ENCODE results near the gene MCC.

The MCC gene

DNA sequence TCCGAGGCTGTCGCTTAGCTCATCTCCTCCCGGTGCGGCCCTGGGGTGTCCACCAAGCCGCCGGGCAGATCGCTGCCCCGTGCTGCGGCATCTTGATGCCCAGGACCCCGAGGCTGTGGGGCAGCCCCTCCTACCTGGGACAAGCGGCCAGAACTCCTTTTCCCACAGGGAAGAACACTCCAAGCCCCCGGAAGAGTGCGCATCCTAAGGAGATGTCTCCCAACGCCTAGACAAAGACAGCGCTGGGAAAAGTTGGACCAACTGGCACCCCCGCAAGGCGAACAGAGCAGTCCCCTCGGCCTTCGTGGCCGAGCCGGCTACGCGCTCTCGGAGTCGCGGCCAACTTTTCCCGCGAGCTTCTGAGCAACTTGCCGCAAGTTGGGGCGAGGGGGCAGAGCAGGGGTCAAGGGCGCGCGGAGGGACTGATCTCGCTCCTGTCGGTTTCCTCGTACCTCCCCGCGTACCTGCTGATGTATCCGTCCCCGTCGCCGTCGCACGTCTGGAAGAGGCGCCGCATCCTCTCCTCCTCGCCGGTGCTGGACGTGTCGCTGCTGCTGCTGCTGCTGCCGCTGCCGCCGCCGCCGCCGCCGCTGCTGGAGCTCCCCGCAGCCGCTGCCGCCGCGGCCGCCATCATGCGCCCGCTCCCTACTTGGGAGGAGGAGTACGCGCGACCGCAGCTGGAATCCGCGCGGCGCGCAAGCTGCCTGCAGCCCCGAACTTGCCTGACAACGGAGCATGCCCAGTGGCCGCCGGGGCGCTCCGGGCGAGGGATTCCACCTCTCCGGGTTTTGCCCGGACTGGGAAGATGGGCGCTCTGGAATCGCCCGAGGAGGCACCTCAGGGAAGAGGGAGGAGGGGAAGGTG is at the start of gene MCC:
MCC (minus strand) TSS at position 673 of the 864 bp plus-strand sequence.
- peak; percentile 62 for DNase-seq (ENCODE audit: low spot score)

- no peak for DNase-seq (ENCODE audit: low spot score)
Measured at GRCh38 chr5:113531481-113532159, 43.4 kb upstream of the MCC start.

- no peak for DNase-seq (ENCODE audit: low spot score)
Measured at GRCh38 chr5:113527746-113528145, 39.5 kb upstream of the MCC start.

DNA sequence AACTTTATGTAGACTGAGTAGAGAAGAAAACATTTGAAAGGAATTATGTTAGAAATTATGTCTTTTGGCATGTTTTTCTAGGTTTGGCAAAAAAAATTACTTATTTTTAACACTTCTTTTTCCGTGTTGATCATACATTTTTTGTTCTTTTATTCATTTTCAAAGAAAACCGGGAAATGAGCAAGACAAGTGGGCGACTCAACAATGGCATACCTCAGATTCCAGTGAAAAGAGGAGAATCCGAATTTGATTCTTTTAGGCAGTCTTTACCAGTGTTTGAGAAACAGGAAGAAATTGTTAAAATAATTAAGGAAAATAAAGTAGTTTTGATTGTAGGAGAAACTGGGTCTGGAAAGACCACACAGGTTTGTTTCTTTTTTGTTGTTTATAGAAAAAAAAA is 38.2 kb upstream of the MCC start:
- DNase-seq (ENCODE audit: low spot score) = no peak

GRCh38 chr5:113524927-113525326 is 36.7 kb upstream of the MCC start:
- DNase-seq (ENCODE audit: low spot score) = no peak

DNA sequence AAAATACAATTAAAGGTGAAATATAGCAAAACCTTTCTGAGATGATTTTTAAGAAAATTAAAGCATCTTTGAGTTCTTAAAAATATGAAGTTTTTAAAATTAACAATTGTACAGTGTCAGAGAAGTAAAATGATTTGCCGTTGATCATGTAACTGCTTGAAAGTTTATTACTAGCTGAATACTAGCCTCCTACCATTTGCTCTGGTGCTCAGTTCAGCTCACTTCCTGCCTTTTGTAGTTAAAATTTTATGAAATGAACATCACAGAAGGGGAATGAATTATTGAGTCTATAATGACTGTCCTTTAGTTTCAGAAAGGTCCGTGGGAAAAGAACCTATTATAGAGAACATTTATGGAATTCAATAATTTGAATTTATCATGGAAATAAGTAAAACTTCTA is 34.9 kb upstream of the MCC start:
- DNase-seq (ENCODE audit: low spot score) = no peak

DNA sequence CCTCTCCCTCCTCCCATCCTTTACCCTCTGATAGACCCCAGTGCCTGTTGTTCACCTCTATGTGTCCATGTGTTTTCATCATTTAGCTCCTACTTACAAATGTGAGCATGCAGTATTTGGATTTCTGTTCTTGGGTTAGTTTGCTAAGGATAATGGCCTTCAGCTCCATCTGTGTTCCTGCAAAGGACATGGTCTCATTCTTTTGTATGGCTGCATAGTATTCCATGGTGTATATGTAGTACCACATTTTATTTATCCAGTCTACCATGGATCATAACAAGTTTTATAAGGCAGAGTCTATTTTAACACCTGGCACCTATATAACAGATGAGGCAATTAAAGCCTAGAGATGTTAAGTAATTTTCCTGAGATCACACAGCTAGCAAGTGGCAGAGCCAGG is 32.6 kb upstream of the MCC start:
- DNase-seq (ENCODE audit: low spot score) = no peak

GRCh38 chr5:113520429-113520828 is 32.2 kb upstream of the MCC start:
- DNase-seq (ENCODE audit: low spot score) = no peak

DNA sequence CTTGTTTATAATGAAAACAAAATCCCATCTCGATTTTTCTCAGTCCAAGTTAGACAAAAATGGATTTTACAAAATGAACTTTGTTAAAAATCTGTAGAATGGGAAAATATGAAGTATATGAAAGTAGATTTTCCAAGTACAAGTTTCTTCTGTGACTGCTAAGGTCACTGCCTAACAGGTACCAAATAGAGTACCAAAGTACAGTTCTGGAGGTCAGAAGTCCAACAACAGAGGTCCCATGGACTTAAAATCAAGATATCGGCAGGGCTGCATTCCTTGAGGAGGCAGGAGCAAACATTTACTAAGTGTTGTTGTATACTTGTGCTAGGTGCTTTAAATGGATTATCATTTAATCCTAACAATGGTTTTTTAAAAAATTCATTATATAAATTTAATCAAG is 31.2 kb upstream of the MCC start:
- no peak for DNase-seq (ENCODE audit: low spot score)

DNA sequence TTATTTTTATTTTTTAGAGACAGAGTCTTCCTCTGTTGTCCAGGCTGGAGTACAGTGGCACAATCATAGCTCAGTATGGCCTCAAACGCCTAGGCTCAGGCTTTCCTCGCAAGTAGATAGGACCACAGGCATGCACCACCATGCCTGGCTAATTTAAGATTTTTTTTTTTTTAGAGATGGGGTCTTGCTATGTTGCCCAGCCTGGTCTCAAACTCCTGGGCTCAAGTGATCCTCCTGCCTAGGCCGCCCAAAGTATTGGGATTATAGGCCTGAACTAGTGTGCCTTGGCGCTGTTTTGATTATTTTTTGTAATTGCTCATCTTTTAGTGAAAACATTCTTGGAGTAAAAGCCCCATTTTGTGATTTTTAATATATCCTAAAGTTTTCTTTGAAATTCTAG is 30.6 kb upstream of the MCC start:
- DNase-seq (ENCODE audit: low spot score) = no peak

DNA sequence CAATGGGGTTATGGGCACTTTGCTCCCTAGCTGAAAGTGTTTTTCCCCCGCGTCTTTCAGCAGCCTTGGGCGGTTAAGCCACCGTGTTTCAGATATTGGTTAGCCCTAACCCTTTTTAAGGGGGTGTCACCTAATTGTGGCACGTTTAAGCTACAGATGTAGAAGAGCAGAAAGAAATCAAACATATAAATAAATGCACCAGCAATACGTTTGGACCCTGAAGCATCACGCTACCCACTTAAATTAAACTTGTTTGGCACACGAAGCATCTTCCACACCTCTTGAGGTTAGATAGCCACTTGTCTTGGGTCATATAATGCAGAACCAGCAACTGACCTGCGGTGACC is 26.0 kb upstream of the MCC start:
- no peak for DNase-seq (ENCODE audit: low spot score)

DNA sequence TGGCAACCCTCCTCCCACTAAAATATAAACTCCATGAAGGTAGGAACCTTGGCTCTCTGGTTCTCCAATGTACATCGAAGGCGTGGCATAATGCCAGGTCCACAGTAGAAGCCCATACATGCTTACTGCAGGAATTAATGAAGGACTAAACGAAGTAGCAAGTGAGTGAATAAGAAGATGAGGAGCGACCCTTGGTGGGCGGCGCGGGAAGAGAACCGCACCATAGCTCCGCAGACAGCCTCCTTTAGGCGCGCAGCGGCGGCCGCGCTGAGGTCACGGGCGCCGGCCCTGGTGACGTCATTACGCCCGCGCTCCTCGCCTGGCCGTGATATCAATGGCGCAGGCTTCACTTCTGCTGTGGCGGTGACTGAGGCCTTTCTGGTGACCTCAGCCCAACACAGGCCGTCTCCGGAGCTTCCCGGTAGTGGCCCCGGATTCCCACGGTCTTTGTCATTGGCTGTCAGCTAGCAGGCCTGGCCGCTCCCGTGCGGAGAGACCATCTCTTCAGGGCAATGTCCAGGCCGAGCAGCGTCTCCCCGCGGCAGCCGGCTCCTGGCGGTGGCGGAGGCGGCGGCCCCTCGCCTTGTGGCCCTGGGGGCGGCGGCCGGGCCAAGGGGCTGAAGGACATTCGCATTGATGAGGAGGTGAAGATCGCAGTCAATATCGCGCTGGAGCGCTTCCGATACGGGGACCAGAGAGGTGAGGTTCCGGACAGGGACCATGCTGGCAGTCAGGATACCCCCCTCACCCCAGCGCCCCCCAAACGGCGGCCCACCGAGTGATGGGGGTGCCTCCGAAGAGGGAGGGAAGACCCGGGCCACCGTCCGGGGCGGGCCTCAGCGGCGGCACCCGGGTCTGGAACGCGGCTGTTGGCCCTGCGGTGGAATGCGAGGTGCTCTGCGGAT is 25.4 kb upstream of the MCC start, which contains the start of gene YTHDC2:
YTHDC2 (plus strand) TSS at position 311 of the 905 bp plus-strand sequence; CDS start at position 513, 202 bp downstream.
- DNase-seq (ENCODE audit: low spot score) = peak; percentile 42

- DNase-seq (ENCODE audit: low spot score) = no peak
Measured at GRCh38 chr5:113512341-113512740, 24.1 kb upstream of the MCC start.

DNA sequence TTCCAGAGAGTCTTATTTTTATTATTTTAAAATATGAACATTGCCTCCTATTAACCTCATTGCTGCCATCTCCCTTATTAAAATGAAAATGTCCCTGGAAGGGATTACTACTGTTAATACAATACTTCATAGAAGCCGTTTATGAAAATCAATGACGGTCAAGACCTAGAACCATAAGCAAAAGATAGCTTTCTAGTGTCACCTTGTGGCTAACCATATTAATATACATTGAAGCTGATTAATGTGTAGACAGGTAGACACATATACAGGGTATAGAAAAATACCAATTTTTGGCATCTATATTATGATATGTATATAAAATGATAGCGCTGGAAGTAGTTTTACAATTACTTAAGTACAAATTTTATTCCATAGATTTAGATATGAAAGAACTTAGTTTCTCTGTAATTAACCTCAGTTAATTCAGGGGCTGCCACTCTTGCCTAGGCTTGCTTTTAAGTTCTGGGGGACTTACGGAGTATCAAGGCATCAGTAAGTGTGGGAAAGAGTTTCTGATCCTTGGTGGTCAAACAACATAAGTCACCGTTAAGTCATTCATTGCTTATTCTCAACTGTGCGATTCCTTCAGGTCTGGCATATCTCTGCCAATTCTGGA is 22.7 kb upstream of the MCC start:
- DNase-seq (ENCODE audit: low spot score) = no peak

DNA sequence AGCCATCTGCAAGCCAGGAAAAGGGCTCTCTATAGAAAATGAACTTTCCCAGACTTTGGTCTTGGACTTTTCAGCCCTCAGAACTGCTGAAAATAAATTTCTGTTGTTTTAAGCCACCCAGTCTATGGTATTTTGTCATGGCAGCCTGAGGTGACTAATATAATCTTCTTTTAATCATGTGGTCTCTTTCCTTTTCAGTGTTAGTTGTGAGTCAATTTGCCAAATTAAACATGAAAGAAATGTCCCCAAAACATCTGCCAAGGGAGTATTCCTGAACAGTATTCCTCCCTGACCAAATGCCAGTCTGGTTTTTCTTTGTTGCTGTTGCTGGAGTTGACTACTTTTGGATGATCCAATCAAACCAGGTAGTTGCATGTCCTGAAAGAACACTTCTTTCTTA is 20.5 kb upstream of the MCC start:
- no peak for DNase-seq (ENCODE audit: low spot score)

DNA sequence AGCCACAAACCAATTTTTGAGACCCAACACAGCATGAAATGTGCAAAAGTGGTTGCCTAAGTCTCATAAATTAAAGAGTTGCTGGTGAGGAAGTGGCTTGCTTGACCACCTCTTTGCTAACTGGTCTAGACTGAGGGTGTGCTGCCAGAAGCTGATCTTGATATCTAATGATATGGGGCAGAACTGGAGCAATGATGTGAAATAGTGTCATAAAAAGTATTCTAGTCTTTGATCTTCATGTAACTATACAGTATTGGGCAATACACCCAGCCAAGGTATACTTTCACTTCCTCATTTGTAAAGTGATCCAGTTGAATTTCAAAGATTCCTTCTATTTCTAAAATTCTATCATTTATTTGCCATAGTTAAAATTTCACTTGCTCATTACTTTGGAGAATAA is 19.3 kb upstream of the MCC start:
- no peak for DNase-seq (ENCODE audit: low spot score)

- no peak for DNase-seq (ENCODE audit: low spot score)
Measured at GRCh38 chr5:113505181-113505580, 16.9 kb upstream of the MCC start.

- no peak for DNase-seq (ENCODE audit: low spot score)
Measured at GRCh38 chr5:113503146-113503545, 14.9 kb upstream of the MCC start.

DNA sequence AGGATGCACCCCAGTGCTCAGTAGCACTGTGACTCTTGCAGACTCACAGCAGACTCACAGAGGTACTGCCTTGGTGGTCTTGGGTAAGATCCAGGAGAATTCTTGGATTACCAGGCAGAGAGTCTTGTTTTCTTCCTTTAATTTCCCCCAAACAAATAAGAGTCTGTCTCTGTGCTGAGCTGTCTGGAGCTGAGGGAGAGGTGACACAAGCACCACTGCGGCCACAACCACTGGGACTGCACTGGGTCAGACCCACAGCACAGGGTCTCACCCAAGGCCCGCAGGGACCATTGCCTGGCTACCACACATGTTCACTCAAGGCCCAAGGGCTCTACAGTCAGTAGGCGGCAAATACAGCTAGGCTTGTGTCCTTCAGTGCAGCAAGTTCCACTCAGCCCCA is 13.8 kb upstream of the MCC start:
- no peak for DNase-seq (ENCODE audit: low spot score)

- no peak for DNase-seq (ENCODE audit: low spot score)
Measured at GRCh38 chr5:113495422-113495841, 7.2 kb upstream of the MCC start.

- DNase-seq (ENCODE audit: low spot score) = no peak
Measured at GRCh38 chr5:113493446-113493845, 5.2 kb upstream of the MCC start.

GRCh38 chr5:113491022-113491421 is 2.8 kb upstream of the MCC start:
- DNase-seq (ENCODE audit: low spot score) = no peak
